Measurements from ENCODE around the gene MALL. TPM values are rescaled to one million over a fixed set of nuclear protein-coding genes. Genes with fewer than 3 reads are reported as not detected.
A peak's percentile ranks its signal among the peaks of the same experiment; 100 is the strongest.
"Not testable (repeated sequence)": the region's sequence is repeated elsewhere in the genome, so short reads cannot be mapped to it uniquely, and the experiment has no call there.

Gene MALL
- not detected for polyA plus RNA-seq (2012; ENCODE audit: low read depth, missing spikeins)

- DNase-seq (ENCODE audit: insufficient read length, low spot score) (no peak), FAIRE-seq (no peak)
- TF ChIP-seq SPI1 (IDR thresholded peaks at IDR 0.05; ENCODE audit: low read depth, low read length) (no peak), TAF1 (IDR thresholded peaks at IDR 0.05; ENCODE audit: low read depth, low read length) (no peak), POLR2AphosphoS5 (IDR thresholded peaks at IDR 0.05; ENCODE audit: low read depth, low read length) (no peak), POU2F2 (IDR thresholded peaks at IDR 0.05; ENCODE audit: low read depth, low read length) (no peak), PAX5 (IDR thresholded peaks at IDR 0.05; ENCODE audit: insufficient read depth, low read length, severe bottlenecking) (no peak), POLR2A (IDR thresholded peaks at IDR 0.05; ENCODE audit: low read depth, low read length) (no peak)
Observed at GRCh38 chr2:110115291-110116032, at the start of gene MALL. MALL (minus strand) TSS chr2:110115822; CDS start chr2:110115792, 30 bp downstream.

- TF ChIP-seq PAX5 (IDR thresholded peaks at IDR 0.05; ENCODE audit: insufficient read depth, low read length, severe bottlenecking) = no peak
- TF ChIP-seq TAF1 (IDR thresholded peaks at IDR 0.05; ENCODE audit: low read depth, low read length) = no peak
- TF ChIP-seq SPI1 (IDR thresholded peaks at IDR 0.05; ENCODE audit: low read depth, low read length) = no peak
- TF ChIP-seq POLR2A (IDR thresholded peaks at IDR 0.05; ENCODE audit: low read depth, low read length) = no peak
- TF ChIP-seq POU2F2 (IDR thresholded peaks at IDR 0.05; ENCODE audit: low read depth, low read length) = no peak
- TF ChIP-seq POLR2AphosphoS5 (IDR thresholded peaks at IDR 0.05; ENCODE audit: low read depth, low read length) = no peak
- DNase-seq (ENCODE audit: insufficient read length, low spot score) (peak; percentile 7), FAIRE-seq (peak; percentile 90)
Observed at GRCh38 chr2:110157153-110157793, 41.7 kb upstream of the MALL start.

- DNase-seq (ENCODE audit: insufficient read length, low spot score); FAIRE-seq: not testable (repeated sequence)
Observed at GRCh38 chr2:110154828-110155227, 39.2 kb upstream of the MALL start.

- FAIRE-seq; DNase-seq (ENCODE audit: insufficient read length, low spot score): not testable (repeated sequence)
Observed at GRCh38 chr2:110154188-110154587, 38.6 kb upstream of the MALL start.

- FAIRE-seq (no peak), DNase-seq (ENCODE audit: insufficient read length, low spot score) (no peak)
- TF ChIP-seq POLR2AphosphoS5 (IDR thresholded peaks at IDR 0.05; ENCODE audit: low read depth, low read length) = no peak
- TF ChIP-seq PAX5 (IDR thresholded peaks at IDR 0.05; ENCODE audit: insufficient read depth, low read length, severe bottlenecking) = no peak
- TF ChIP-seq POLR2A (IDR thresholded peaks at IDR 0.05; ENCODE audit: low read depth, low read length) = no peak
- no peak for TF ChIP-seq SPI1 (IDR thresholded peaks at IDR 0.05; ENCODE audit: low read depth, low read length)
- TF ChIP-seq TAF1 (IDR thresholded peaks at IDR 0.05; ENCODE audit: low read depth, low read length) = no peak
- no peak for TF ChIP-seq POU2F2 (IDR thresholded peaks at IDR 0.05; ENCODE audit: low read depth, low read length)
Observed at GRCh38 chr2:110153416-110153815, 37.8 kb upstream of the MALL start.

GRCh38 chr2:110152943-110153342 lies 37.3 kb upstream of the MALL start:
- no peak for DNase-seq (ENCODE audit: insufficient read length, low spot score)
- no peak for TF ChIP-seq POLR2A (IDR thresholded peaks at IDR 0.05; ENCODE audit: low read depth, low read length)
- no peak for TF ChIP-seq SPI1 (IDR thresholded peaks at IDR 0.05; ENCODE audit: low read depth, low read length)
- no peak for TF ChIP-seq TAF1 (IDR thresholded peaks at IDR 0.05; ENCODE audit: low read depth, low read length)
- TF ChIP-seq PAX5 (IDR thresholded peaks at IDR 0.05; ENCODE audit: insufficient read depth, low read length, severe bottlenecking) = no peak
- TF ChIP-seq POLR2AphosphoS5 (IDR thresholded peaks at IDR 0.05; ENCODE audit: low read depth, low read length) = no peak
- TF ChIP-seq POU2F2 (IDR thresholded peaks at IDR 0.05; ENCODE audit: low read depth, low read length) = no peak
- no peak for FAIRE-seq

GRCh38 chr2:110149330-110150220 lies 34.0 kb upstream of the MALL start:
- DNase-seq (ENCODE audit: insufficient read length, low spot score) = no peak
- FAIRE-seq = no peak

GRCh38 chr2:110146945-110147332 lies 31.3 kb upstream of the MALL start:
- TF ChIP-seq POLR2A (IDR thresholded peaks at IDR 0.05; ENCODE audit: low read depth, low read length) = no peak
- no peak for TF ChIP-seq POLR2AphosphoS5 (IDR thresholded peaks at IDR 0.05; ENCODE audit: low read depth, low read length)
- TF ChIP-seq PAX5 (IDR thresholded peaks at IDR 0.05; ENCODE audit: insufficient read depth, low read length, severe bottlenecking) = no peak
- TF ChIP-seq SPI1 (IDR thresholded peaks at IDR 0.05; ENCODE audit: low read depth, low read length) = no peak
- TF ChIP-seq POU2F2 (IDR thresholded peaks at IDR 0.05; ENCODE audit: low read depth, low read length) = no peak
- no peak for TF ChIP-seq TAF1 (IDR thresholded peaks at IDR 0.05; ENCODE audit: low read depth, low read length)
- FAIRE-seq (no peak), DNase-seq (ENCODE audit: insufficient read length, low spot score) (no peak)

More at GRCh38 chr2:110149330-110150220, 34.0 kb upstream of the MALL start:
- no peak for TF ChIP-seq POU2F2 (IDR thresholded peaks at IDR 0.05; ENCODE audit: low read depth, low read length)
- no peak for TF ChIP-seq PAX5 (IDR thresholded peaks at IDR 0.05; ENCODE audit: insufficient read depth, low read length, severe bottlenecking)
- no peak for TF ChIP-seq POLR2AphosphoS5 (IDR thresholded peaks at IDR 0.05; ENCODE audit: low read depth, low read length)
- no peak for TF ChIP-seq POLR2A (IDR thresholded peaks at IDR 0.05; ENCODE audit: low read depth, low read length)
- TF ChIP-seq SPI1 (IDR thresholded peaks at IDR 0.05; ENCODE audit: low read depth, low read length) = no peak
- no peak for TF ChIP-seq TAF1 (IDR thresholded peaks at IDR 0.05; ENCODE audit: low read depth, low read length)

- FAIRE-seq (no peak), DNase-seq (ENCODE audit: insufficient read length, low spot score) (no peak)
- TF ChIP-seq POLR2AphosphoS5 (IDR thresholded peaks at IDR 0.05; ENCODE audit: low read depth, low read length) = no peak
- TF ChIP-seq SPI1 (IDR thresholded peaks at IDR 0.05; ENCODE audit: low read depth, low read length) = no peak
- TF ChIP-seq POU2F2 (IDR thresholded peaks at IDR 0.05; ENCODE audit: low read depth, low read length) = no peak
- TF ChIP-seq POLR2A (IDR thresholded peaks at IDR 0.05; ENCODE audit: low read depth, low read length) = no peak
- TF ChIP-seq TAF1 (IDR thresholded peaks at IDR 0.05; ENCODE audit: low read depth, low read length) = no peak
- no peak for TF ChIP-seq PAX5 (IDR thresholded peaks at IDR 0.05; ENCODE audit: insufficient read depth, low read length, severe bottlenecking)
Observed at GRCh38 chr2:110146183-110146944, 30.7 kb upstream of the MALL start.
